Astrocyte (in vitro differentiated cells and primary cell): ENCODE results near the gene MTMR8.

Experiments
- EZH2 ChIP-seq: IDR thresholded peaks from 2 replicates; pipeline ENCODE4 v1.6.1; 2012; ENCODE audit warnings: mild to moderate bottlenecking, low read length, inconsistent platforms; ENCODE audit not compliant: insufficient read depth
- TF ChIP-seq, protein P1 (sequence below): IDR thresholded peaks from 2 replicates; pipeline ENCODE4 v1.5.1; 2011; ENCODE audit warnings: low read depth, mild to moderate bottlenecking, inconsistent platforms, low read length, moderate library complexity; ENCODE audit not compliant: insufficient read depth

DNA sequence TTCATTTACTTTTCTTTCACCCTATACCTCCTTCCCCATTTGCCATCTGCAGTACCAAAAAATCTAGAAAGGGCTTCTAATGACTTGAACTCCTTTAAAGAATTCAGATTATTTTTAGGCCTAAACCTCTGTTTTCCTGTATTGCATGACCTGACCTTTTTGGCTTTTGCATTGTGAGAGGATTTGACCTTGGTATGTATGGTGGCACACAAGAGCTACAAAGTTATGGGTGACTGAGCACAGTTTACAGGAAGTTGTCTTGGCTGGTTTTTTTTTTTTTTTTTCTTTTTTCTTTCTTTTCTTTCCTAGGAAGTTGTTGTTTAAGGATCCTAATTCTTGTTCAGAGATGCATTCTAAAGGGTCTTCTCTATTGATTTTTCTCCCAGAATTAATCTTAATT is 32.0 kb upstream of the MTMR8 start:
- TF ChIP-seq, protein P1, sequence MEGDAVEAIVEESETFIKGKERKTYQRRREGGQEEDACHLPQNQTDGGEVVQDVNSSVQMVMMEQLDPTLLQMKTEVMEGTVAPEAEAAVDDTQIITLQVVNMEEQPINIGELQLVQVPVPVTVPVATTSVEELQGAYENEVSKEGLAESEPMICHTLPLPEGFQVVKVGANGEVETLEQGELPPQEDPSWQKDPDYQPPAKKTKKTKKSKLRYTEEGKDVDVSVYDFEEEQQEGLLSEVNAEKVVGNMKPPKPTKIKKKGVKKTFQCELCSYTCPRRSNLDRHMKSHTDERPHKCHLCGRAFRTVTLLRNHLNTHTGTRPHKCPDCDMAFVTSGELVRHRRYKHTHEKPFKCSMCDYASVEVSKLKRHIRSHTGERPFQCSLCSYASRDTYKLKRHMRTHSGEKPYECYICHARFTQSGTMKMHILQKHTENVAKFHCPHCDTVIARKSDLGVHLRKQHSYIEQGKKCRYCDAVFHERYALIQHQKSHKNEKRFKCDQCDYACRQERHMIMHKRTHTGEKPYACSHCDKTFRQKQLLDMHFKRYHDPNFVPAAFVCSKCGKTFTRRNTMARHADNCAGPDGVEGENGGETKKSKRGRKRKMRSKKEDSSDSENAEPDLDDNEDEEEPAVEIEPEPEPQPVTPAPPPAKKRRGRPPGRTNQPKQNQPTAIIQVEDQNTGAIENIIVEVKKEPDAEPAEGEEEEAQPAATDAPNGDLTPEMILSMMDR, result no peak
- TF ChIP-seq EZH2, result no peak
